Measurements from ENCODE around the gene NCAPH2.

The NCAPH2 gene

GRCh38 chr22:50569041-50569459 is 61.0 kb downstream of the NCAPH2 start:
- no peak overlapping the region for H3K4me3 ChIP-seq (ENCODE audit: low read depth, low read length)
- no peak for DNase-seq (ENCODE audit: low read depth)
- no peak for TF ChIP-seq CTCF (IDR thresholded peaks at IDR 0.05; ENCODE audit: control insufficient read depth, extremely low read depth, insufficient read depth)

- no peak overlapping the region for H3K4me3 ChIP-seq (ENCODE audit: low read depth, low read length)
- no peak for DNase-seq (ENCODE audit: low read depth)
- TF ChIP-seq CTCF (IDR thresholded peaks at IDR 0.05; ENCODE audit: control insufficient read depth, extremely low read depth, insufficient read depth) = no peak
Observed at GRCh38 chr22:50569896-50570535, 62.0 kb downstream of the NCAPH2 start.

GRCh38 chr22:50570861-50571260 is 62.8 kb downstream of the NCAPH2 start:
- no peak for DNase-seq (ENCODE audit: low read depth)
- H3K4me3 ChIP-seq (ENCODE audit: low read depth, low read length) = no peak overlapping the region
- TF ChIP-seq CTCF (IDR thresholded peaks at IDR 0.05; ENCODE audit: control insufficient read depth, extremely low read depth, insufficient read depth) = no peak

GRCh38 chr22:50571264-50572175 is 63.5 kb downstream of the NCAPH2 start:
- DNase-seq (ENCODE audit: low read depth) = no peak
- no peak for TF ChIP-seq CTCF (IDR thresholded peaks at IDR 0.05; ENCODE audit: control insufficient read depth, extremely low read depth, insufficient read depth)
- H3K4me3 ChIP-seq (ENCODE audit: low read depth, low read length) = no peak overlapping the region

GRCh38 chr22:50572965-50573364 is 64.9 kb downstream of the NCAPH2 start:
- DNase-seq (ENCODE audit: low read depth) = no peak
- TF ChIP-seq CTCF (IDR thresholded peaks at IDR 0.05; ENCODE audit: control insufficient read depth, extremely low read depth, insufficient read depth) = no peak
- no peak overlapping the region for H3K4me3 ChIP-seq (ENCODE audit: low read depth, low read length)

- TF ChIP-seq CTCF (IDR thresholded peaks at IDR 0.05; ENCODE audit: control insufficient read depth, extremely low read depth, insufficient read depth) = no peak
- DNase-seq (ENCODE audit: low read depth) = no peak
- no peak overlapping the region for H3K4me3 ChIP-seq (ENCODE audit: low read depth, low read length)
Observed at GRCh38 chr22:50573491-50574382, 65.7 kb downstream of the NCAPH2 start.

All from LNCaP clone FGC (cell line).